ENCODE results near the gene AMPD2.
"Not testable (repeated sequence)": the region's sequence is repeated elsewhere in the genome, so short reads cannot be mapped to it uniquely, and the experiment has no call there.

The AMPD2 gene

DNA sequence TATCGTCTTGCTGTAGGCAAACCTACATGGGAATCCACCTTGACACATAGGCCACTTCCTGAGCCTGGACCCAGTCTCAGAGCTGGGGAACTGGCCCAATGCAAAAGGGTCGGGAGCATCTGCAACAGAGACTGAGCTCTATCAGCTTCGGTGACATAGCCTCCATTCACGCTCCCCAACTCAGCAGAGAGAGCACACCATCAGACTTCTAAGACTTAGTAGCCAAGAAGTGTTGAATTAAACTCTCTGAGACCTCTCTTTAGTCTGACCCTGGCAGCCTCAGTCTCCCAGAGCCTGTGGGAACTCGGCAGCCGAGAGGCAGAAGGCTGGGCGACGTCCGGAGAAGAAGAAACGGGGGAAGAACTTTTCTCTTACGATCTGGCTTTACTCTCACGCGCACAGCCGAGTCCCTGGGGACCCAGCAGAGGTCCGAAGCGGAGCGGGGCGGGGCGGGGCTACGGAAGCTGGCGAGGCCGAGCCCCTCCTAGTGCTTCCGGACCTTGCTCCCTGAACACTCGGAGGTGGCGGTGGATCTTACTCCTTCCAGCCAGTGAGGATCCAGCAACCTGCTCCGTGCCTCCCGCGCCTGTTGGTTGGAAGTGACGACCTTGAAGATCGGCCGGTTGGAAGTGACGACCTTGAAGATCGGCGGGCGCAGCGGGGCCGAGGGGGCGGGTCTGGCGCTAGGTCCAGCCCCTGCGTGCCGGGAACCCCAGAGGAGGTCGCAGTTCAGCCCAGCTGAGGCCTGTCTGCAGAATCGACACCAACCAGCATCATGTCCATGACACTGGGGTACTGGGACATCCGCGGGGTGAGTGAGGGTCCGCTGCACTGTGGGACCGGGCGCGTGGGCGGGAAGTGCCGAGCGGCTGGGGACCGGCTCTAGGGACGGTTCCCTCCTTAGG lies 36.2 kb downstream of the AMPD2 start, which contains the start of gene GSTM4:
Gene GSTM4 (plus strand): TSS at position 485 of the 905 bp plus-strand sequence. CDS start 291 bp downstream, at position 776.
- in situ Hi-C loops (cut with HindIII; ENCODE audit: low sequenced_read_pairs), result no loop called here
- no peak for DNase-seq (ENCODE audit: low read depth)
- peak within 1 kb of the TSS; percentile 69 for H3K4me3 ChIP-seq (ENCODE audit: low read depth, low read length)
- TF ChIP-seq, protein P1, sequence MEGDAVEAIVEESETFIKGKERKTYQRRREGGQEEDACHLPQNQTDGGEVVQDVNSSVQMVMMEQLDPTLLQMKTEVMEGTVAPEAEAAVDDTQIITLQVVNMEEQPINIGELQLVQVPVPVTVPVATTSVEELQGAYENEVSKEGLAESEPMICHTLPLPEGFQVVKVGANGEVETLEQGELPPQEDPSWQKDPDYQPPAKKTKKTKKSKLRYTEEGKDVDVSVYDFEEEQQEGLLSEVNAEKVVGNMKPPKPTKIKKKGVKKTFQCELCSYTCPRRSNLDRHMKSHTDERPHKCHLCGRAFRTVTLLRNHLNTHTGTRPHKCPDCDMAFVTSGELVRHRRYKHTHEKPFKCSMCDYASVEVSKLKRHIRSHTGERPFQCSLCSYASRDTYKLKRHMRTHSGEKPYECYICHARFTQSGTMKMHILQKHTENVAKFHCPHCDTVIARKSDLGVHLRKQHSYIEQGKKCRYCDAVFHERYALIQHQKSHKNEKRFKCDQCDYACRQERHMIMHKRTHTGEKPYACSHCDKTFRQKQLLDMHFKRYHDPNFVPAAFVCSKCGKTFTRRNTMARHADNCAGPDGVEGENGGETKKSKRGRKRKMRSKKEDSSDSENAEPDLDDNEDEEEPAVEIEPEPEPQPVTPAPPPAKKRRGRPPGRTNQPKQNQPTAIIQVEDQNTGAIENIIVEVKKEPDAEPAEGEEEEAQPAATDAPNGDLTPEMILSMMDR (IDR thresholded peaks at IDR 0.05; ENCODE audit: low read depth, low read length, missing control alignments), result peak; percentile 29

DNA sequence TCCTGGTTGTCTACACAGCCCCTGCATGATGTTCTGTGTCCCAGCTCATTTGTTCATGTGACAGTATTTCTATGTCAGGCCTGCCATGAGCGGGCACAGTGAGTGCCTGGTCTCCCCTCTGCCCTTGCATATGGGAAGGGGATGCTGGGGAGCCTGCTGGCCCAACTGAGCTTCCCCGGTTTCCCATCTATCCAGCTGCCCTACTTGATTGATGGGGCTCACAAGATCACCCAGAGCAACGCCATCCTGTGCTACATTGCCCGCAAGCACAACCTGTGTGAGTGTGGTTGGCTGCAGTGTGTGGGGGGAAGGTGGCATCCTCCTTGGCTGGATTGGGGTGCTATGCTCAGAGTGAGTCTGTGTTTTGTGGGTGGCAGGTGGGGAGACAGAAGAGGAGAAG lies 37.8 kb downstream of the AMPD2 start:
- no peak overlapping the region for H3K4me3 ChIP-seq (ENCODE audit: low read depth, low read length)
- TF ChIP-seq, protein P1 (IDR thresholded peaks at IDR 0.05; ENCODE audit: low read depth, low read length, missing control alignments), result no peak
- DNase-seq (ENCODE audit: low read depth), result no peak
- in situ Hi-C loops (cut with HindIII; ENCODE audit: low sequenced_read_pairs), result no loop called here

DNA sequence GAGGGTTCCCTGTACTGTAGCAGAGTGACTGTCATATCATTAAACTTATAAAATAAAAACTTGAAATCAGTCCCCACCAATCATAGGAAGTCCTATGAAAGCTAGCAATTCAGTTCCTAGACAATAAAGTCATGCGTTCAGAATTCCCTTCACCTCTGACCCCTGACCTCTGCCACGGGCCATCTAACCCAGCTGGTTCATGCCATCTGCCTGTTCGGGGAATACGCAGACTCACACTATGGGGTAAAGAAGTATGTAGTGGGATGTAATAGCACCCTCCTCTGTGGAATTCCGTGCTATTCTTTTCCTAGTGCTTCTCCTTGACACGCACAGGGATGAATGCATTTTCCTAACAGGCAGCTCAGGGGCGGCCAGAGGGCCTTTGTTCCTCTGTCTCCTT lies 38.3 kb downstream of the AMPD2 start:
- in situ Hi-C loops (cut with HindIII; ENCODE audit: low sequenced_read_pairs), result no loop called here
- TF ChIP-seq, protein P1 (IDR thresholded peaks at IDR 0.05; ENCODE audit: low read depth, low read length, missing control alignments), result no peak
- H3K4me3 ChIP-seq (ENCODE audit: low read depth, low read length), result no peak overlapping the region
- DNase-seq (ENCODE audit: low read depth), result no peak

DNA sequence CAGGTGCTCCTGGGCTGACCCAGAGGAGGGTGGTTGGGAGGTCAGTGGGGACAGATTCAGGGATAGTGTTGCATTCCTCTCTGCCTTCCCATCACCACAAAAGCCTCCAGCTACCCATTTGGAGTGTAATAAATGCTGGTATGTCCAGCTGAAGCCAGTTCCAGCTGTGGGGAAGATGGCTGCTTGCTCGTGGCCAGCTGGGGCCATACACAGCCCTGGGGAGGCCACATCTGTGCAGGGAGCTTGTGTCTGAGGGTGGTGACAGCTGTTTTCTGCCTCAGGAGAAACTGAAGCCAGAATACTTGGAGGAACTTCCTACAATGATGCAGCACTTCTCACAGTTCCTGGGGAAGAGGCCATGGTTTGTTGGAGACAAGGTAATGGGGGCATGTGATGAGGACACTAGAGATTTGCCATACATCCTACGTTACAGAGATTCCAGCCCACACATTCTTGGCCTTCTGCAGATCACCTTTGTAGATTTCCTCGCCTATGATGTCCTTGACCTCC lies 39.0 kb downstream of the AMPD2 start:
- in situ Hi-C loops (cut with HindIII; ENCODE audit: low sequenced_read_pairs), result no loop called here
- no peak for DNase-seq (ENCODE audit: low read depth)
- TF ChIP-seq, protein P1 (IDR thresholded peaks at IDR 0.05; ENCODE audit: low read depth, low read length, missing control alignments), result no peak
- no peak overlapping the region for H3K4me3 ChIP-seq (ENCODE audit: low read depth, low read length)

DNA sequence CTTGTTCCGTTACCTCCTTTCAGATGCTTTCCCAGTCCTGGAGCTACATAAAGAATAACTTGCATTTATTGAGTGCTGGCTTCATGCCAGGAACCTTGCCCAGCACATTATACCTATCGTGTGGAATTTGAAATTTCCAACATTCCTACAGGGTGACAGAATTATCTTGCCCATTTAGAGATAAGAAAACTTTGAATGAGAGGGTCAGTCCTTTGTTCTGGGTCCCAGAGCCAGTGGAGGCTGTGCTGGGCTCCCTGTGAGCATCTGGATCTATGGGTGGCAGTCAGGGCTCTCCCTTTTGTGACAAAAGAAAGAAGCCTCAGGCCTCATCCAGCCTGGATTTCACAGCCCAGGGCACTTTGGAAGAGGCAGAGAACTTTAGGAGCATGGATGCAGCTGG lies 39.5 kb downstream of the AMPD2 start:
- in situ Hi-C loops (cut with HindIII; ENCODE audit: low sequenced_read_pairs), result no loop called here
- TF ChIP-seq, protein P1 (IDR thresholded peaks at IDR 0.05; ENCODE audit: low read depth, low read length, missing control alignments), result no peak
- no peak for DNase-seq (ENCODE audit: low read depth)
- no peak overlapping the region for H3K4me3 ChIP-seq (ENCODE audit: low read depth, low read length)

DNA sequence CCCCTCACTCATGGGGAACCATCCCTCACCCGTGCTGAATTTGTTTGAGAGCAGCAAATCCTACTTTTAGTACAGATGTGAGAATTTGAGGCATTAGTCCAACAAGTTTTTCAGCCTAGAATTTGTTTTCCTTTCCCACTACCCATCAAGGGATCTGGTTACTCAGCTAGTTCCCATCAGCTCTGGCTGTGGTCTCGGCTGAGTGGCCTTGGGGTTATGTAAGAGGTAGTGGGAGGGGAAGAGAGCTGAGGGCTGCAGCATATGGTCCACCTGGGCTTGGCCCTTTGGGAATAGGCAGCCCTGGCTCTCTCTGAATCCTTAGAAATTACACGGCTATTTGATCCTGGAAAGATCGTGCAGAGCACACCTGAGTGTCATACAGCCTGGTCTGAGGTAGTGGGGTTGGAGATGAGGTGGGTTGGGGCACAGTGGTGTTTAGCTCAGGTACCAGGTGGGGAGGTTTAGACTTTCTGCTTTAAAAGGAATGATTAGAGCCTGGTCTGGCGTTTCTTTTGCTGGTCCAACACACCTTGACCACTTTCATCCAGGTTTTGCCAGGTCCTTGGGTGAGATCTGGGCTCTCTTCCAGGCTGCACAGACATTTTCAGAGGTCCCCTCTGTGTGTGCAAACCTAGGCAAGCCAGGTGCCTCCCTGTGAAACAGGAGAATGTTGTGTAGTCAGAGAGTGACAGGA lies 40.5 kb downstream of the AMPD2 start:
- TF ChIP-seq, protein P1 (IDR thresholded peaks at IDR 0.05; ENCODE audit: low read depth, low read length, missing control alignments), result no peak
- H3K4me3 ChIP-seq (ENCODE audit: low read depth, low read length), result no peak overlapping the region
- in situ Hi-C loops (cut with HindIII; ENCODE audit: low sequenced_read_pairs), result no loop called here
- no peak for DNase-seq (ENCODE audit: low read depth)

DNA sequence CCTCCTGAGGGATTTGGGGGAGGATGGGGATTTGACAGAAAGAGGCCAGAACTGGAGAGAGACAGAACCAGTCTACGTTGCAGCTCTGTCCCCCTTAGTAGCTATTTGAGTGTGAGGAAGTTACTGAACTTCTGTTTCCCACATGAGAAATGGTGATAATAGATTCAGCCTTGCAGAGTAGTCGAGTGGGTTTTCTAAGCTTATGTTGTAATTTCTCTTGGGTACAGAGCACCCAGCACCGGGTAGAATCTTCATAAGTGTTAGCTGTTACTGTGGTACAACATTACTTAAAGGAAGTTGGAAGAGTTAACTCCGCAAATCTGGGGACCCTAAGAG lies 41.0 kb downstream of the AMPD2 start:
- DNase-seq (ENCODE audit: low read depth); H3K4me3 ChIP-seq (ENCODE audit: low read depth, low read length); in situ Hi-C loops (cut with HindIII; ENCODE audit: low sequenced_read_pairs): not testable (repeated sequence)
